Activated CD4-positive, alpha-beta T cell treated with anti-CD3 and anti-CD28 coated beads for 48 hours (primary cell): ENCODE measurements around the gene SDS.

Experiments
- DNase-seq: peaks from one replicate; pipeline ENCODE4 v3.0.0-alpha.2; 2020

Gene SDS

DNA sequence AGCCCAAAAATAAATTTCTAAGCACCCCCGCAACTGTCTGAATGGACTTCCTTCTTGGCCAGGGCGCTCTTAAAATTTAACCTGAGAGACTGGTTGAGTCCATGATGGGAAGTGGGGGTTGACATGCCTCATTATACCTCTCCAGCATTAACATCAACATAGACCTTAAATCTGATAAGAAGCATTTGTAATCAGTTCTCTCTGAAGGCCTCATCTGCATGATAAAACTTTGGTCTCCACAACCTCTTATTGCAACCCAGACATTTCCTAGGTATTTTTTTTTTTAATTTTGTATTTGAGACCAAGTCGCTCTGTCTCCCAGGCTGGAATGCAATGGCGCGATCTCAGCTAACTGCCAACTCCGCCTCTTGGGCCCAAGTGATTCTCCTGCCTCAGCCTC lies 58.4 kb downstream of the SDS start:
- no peak for DNase-seq
